Measurements from ENCODE around the gene XXYLT1.

- TF ChIP-seq CTCF (conservative IDR thresholded peaks at IDR 0.05; ENCODE audit: low read length) = no peak
- no peak for TF ChIP-seq EZH2phosphoT487 (IDR thresholded peaks at IDR 0.05; ENCODE audit: borderline replicate concordance, low read depth, low read length)
Measured at GRCh38 chr3:195111319-195111705, 159.6 kb downstream of the XXYLT1 start.

Measured in OCI-LY7 (cell line).